Stomach (tissue), 9 donors: ENCODE measurements around the gene SIRT7. TPM values are rescaled to one million over a fixed set of nuclear protein-coding genes. Genes with fewer than 3 reads are reported as not detected.

Experiments
- DNase-seq, 2 donors: peaks; one replicate each; pipeline versions ENCODE4 v3.0.0 to v3.0.0-alpha.2; 2013 to 2019
- H3K27ac ChIP-seq, 5 donors: fragments of 200-600 bp in 4 of 5; sonication (generic) in 4 of 5; one replicate each; pipeline ENCODE4 v1.5.1; 2013 to 2019; ENCODE audit warnings: mild to moderate bottlenecking in 1 of 5, moderate library complexity in 1 of 5
- H3K27me3 ChIP-seq, 3 donors: fragments of 200-600 bp; sonication (generic); one replicate each; pipeline ENCODE4 v1.5.1; 2017 to 2019; ENCODE audit warnings: mixed run types in 1 of 3
- H3K36me3 ChIP-seq, 4 donors: fragments of 200-600 bp; sonication (generic); 1 replicate in 3 of 4; 2 replicates in 1 of 4; pipeline ENCODE4 v1.5.1; 2016 to 2019
- H3K4me1 ChIP-seq, 4 donors: fragments of 200-600 bp; sonication (generic); one replicate each; pipeline ENCODE4 v1.5.1; 2016 to 2019
- H3K4me3 ChIP-seq, 4 donors: fragments of 200-600 bp; sonication (generic) in 3 of 4; one replicate each; pipeline ENCODE4 v1.5.1; 2016 to 2019; ENCODE audit warnings: mild to moderate bottlenecking in 1 of 4
- H3K9me3 ChIP-seq, 4 donors: fragments of 200-600 bp; sonication (generic); one replicate each; pipeline ENCODE4 v1.5.1; 2016 to 2019
- EP300 ChIP-seq: sonication (generic); formaldehyde crosslinking; IDR thresholded peaks from one replicate; pipeline ENCODE4 v1.6.1; 2017; ENCODE audit warnings: antibody characterized with exemption
- POLR2A ChIP-seq, 4 donors: fragments of 450-650 bp; IDR thresholded peaks; one replicate each; pipeline ENCODE4 v1.6.1; 2016; ENCODE audit warnings: antibody characterized with exemption in 4 of 4, control low read depth in 2 of 4, mild to moderate bottlenecking in 1 of 4, moderate library complexity in 1 of 4
- POLR2AphosphoS5 ChIP-seq, 3 donors: sonication (generic); formaldehyde crosslinking; IDR thresholded peaks; one replicate each; pipeline ENCODE4 v1.6.1; 2016; ENCODE audit warnings: antibody characterized with exemption in 3 of 3
- WGBS, 5 donors: extraction: QIAGEN DNeasy Blood & Tissue Kit in 3 of 5; methylation state at CpG; one replicate each; pipeline versions ENCODE4 v1.1.5 to v1.1.7; 2013 to 2018; 5-methylcytosine and 5-hydroxymethylcytosine counted together
- intact Hi-C: fragments of 100-400 bp; cut with DNase I; formaldehyde crosslinking; loops from one replicate; pipeline ENCODE4 v1.15.1; 2023; ENCODE audit warnings: low total_unique reads
- polyA plus RNA-seq, 3 donors: library from polyadenylated mRNA; stranded (reverse); fragments of 200-250 nt; gene quantifications; one replicate each; pipeline ENCODE4 v1.2.3, GENCODE V29; 2013
- total RNA-seq, 5 donors: library from RNA; depleted of rRNA; stranded (reverse); fragments of >200 nt; gene quantifications; one replicate each; pipeline versions ENCODE4 v1.1.0 to v1.2.3, GENCODE V29; 2014 to 2016
- TF ChIP-seq, protein P1 (sequence below), 7 experiments: fragments of 450-650 bp in 4 of 7; fragments of 200-600 bp in 3 of 7; sonication (generic) in 3 of 7; IDR thresholded peaks; one replicate each; pipeline ENCODE4 v1.5.1; 2016 to 2019; ENCODE audit warnings: antibody characterized with exemption in 7 of 7, control low read depth in 2 of 7, mild to moderate bottlenecking in 1 of 7
- donor health status: healthy with polysubstance abuse.
- donor health status: Bipolar disorder and iron deficiency.
- donor health status: healthy.

SIRT7 gene
- total and polyA plus RNA-seq, 8 donors: 18.2 to 128 (median 45.5) TPM

DNA sequence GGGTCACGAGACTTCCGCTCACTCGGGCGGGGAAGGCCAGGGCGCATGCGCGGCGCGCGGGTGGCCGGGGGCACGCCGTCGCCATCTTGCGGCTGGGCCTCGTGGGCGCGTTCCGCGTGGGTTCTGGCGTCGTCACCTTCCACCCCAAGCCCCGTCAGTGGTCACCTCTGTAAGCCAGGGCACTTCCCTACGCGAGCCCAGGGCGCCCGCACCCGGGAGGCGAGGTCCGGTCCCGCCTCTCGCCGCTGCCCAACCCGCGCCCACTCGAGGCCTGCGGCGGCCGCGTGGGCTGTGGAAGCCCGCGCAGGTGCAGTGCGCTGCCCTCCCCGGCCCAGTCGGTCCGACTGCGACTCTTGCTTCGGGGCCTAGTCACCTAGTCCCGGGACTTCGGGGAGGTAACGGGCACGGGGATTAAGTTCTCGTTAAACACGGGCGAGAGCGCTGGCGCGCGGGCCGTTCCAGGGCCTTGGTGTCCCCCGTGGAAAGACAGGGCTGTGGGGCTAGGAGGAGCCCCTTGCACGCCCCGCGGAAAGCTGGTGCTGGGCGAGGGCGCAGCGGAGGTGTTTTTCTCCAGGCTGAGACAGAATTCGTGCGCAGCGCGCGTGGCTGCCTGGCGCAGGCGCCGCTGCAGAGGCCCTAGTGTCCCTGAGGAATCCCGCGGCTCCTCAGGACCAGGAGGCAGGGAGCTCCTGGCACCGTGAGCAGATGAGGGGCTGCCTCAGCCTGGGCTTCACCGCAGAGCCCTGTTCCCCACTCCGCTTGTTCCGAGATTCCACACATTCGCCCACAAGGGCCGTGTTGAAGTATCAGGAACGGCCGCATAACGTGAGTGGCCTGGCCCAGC is 46.4 kb downstream of the SIRT7 start:
- intact Hi-C loops: no loop called here
- Histone ChIP-seq H3K9me3 (no peaks in the 10 kb centered on the region), H3K36me3 (peaks cover 22 to 29% (median 28%) of the 10 kb centered on the region in 4 donors), H3K4me3 (peak overlapping the region; percentile 68 to 98 (median 85)), H3K27ac (peak overlapping the region; percentile 92 to 100 (median 99)), H3K27me3 (no peaks in the 10 kb centered on the region), H3K4me1 (peaks cover 37 to 65% (median 52%) of the 10 kb centered on the region in 4 donors)
- DNase-seq: peak; percentile 96 to 98
- TF ChIP-seq EP300: peak; percentile 30
- TF ChIP-seq POLR2AphosphoS5 (IDR thresholded peaks at IDR 0.05): peak in 2 of 3 donors; percentile 15 to 100
- TF ChIP-seq, protein P1, sequence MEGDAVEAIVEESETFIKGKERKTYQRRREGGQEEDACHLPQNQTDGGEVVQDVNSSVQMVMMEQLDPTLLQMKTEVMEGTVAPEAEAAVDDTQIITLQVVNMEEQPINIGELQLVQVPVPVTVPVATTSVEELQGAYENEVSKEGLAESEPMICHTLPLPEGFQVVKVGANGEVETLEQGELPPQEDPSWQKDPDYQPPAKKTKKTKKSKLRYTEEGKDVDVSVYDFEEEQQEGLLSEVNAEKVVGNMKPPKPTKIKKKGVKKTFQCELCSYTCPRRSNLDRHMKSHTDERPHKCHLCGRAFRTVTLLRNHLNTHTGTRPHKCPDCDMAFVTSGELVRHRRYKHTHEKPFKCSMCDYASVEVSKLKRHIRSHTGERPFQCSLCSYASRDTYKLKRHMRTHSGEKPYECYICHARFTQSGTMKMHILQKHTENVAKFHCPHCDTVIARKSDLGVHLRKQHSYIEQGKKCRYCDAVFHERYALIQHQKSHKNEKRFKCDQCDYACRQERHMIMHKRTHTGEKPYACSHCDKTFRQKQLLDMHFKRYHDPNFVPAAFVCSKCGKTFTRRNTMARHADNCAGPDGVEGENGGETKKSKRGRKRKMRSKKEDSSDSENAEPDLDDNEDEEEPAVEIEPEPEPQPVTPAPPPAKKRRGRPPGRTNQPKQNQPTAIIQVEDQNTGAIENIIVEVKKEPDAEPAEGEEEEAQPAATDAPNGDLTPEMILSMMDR (IDR thresholded peaks at IDR 0.05): peak in 2 of 7 experiments; percentile 7 to 39
- peak in 1 of 4 donors; percentile 60 for TF ChIP-seq POLR2A (IDR thresholded peaks at IDR 0.05)
- 0 to 2% (median 0%) methylated on average over 37 to 86 of the region's 86 CpGs for WGBS, 5 donors

DNA sequence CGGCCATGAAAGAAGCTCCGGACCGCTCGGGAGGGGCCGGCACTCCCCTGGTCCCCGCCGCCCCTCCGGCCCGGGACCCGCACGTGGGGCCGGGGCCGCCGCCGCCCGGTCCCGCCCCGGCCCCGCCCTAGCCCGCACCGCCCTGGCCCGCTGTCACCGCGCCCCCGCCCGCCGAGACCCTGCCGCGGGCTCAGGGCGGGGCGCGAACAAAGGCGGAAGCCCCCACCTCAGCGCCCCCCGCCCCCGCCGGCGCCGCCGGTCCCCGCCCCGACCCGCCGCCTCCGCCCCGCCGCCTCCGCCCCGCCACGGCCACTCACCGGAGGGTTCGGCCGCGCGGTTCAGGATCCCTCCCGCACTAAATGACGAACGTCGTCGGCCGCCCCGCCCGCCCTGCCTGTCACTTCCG is 47.0 kb downstream of the SIRT7 start, which contains the start of gene ARHGDIA:
Gene ARHGDIA, minus strand, starts transcription at position 357 of the 406 bp plus-strand sequence. CDS start 1,407 bp downstream, outside the sequence.
- 0% methylated on average over 13 to 64 of the region's 64 CpGs; no CpG with 5 or more reads in 2 of the 5 donors for WGBS, 5 donors
- TF ChIP-seq POLR2A (IDR thresholded peaks at IDR 0.05) (peak in 1 of 4 donors; percentile 16), POLR2AphosphoS5 (IDR thresholded peaks at IDR 0.05) (peak in 2 of 3 donors; percentile 98 to 99)
- TF ChIP-seq, protein P1 (IDR thresholded peaks at IDR 0.05): no peak
- Histone ChIP-seq H3K4me1 (peaks cover 44 to 71% (median 59%) of the 10 kb centered on the region in 4 donors), H3K36me3 (peaks cover 22 to 29% (median 28%) of the 10 kb centered on the region in 4 donors), H3K27ac (peak within 1 kb of the TSS; percentile 92 to 100 (median 99)), H3K4me3 (peak within 1 kb of the TSS; percentile 68 to 98 (median 85)), H3K27me3 (no peaks in the 10 kb centered on the region), H3K9me3 (no peaks in the 10 kb centered on the region)
- intact Hi-C loops: no loop called here
- no peak for DNase-seq

DNA sequence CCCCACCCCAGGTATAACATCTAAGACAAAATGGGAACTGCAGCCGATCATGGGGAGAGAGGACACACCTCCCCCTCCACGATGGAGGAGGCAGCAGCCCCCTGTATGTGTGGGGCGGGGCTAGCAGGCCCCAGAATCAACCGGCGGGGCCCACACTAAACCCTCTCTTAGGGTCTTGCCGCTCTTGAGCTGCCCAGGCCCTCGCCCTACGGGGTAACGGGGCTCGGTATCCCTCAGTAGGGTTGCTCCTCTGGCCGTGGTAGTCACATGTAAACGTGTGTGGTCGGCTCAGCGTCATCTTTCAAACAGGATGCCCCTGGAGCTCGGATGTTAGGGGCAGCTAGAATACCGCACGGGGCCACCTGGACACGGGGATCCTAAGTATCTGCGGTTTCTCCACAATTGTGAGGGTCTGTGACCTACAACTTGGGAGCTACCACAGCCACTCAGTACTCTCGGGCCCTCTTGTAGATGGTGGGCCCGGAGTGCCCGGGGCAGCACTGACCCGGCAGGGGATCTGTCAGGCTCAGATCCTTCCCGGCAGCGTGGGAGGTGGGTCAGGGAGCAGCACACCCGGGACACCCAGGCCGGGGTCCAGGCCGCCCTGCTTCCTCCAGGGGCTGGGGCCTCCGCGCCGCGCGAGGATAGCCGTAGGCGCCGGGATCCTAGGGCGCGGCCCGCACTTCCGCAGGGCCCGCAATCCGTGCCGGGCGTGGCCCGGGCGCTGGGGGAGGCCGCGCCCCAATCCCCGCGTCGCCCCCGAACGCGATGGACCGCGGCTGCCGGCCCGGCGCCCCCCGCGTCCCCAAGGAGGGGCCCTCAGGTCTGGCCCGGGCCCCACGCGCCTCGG is 47.6 kb downstream of the SIRT7 start:
- TF ChIP-seq POLR2AphosphoS5 (IDR thresholded peaks at IDR 0.05) (no peak), EP300 (no peak), POLR2A (IDR thresholded peaks at IDR 0.05) (no peak)
- TF ChIP-seq, protein P1 (IDR thresholded peaks at IDR 0.05): no peak
- intact Hi-C loops: no loop called here
- 1 to 2% (median 2%) methylated on average over 12 to 65 of the region's 65 CpGs for WGBS, 5 donors
- Histone ChIP-seq H3K27me3 (no peaks in the 10 kb centered on the region), H3K9me3 (no peaks in the 10 kb centered on the region), H3K4me3 (peak overlapping the region; percentile 68 to 98 (median 85)), H3K36me3 (peaks cover 22 to 31% (median 29%) of the 10 kb centered on the region in 4 donors), H3K4me1 (peaks cover 47 to 77% (median 65%) of the 10 kb centered on the region in 4 donors), H3K27ac (peak overlapping the region; percentile 92 to 100 (median 98))
- DNase-seq: peak; percentile 40 to 76
